NT2/D1 (cell line): Measurements from ENCODE around the gene ANKRD2.

ENCODE experiments used
- SUZ12 ChIP-seq: IDR thresholded peaks from 2 replicates; pipeline ENCODE4 v1.6.1; 2011; ENCODE audit not compliant: insufficient read length, insufficient read depth; ENCODE audit errors: extremely low read depth
- YY1 ChIP-seq: IDR thresholded peaks from 2 replicates; pipeline ENCODE4 v1.6.1; 2011; ENCODE audit not compliant: insufficient read length, insufficient read depth
- ZNF274 ChIP-seq: IDR thresholded peaks from 2 replicates; pipeline ENCODE4 v1.6.1; 2011; ENCODE audit warnings: mild to moderate bottlenecking, low read depth, low read length

- TF ChIP-seq YY1 (peak; percentile 93), SUZ12 (no peak), ZNF274 (no peak)
These were observed 60.6 kb downstream of the ANKRD2 start, which contains the start of gene MORN4 for GRCh38 chr10:97632949-97633884.
